A673 (cell line): Measurements from ENCODE around the gene NFASC.

Experiments used
- CTCF ChIP-seq: fragments of 300-800, 200-600 bp; sonication (generic); conservative IDR thresholded peaks from 2 replicates; pipeline ENCODE4 v1.5.1; 2017; ENCODE audit warnings: low read depth, mild to moderate bottlenecking, antibody characterized with exemption, low read length, moderate library complexity, mixed read lengths
- EZH2 ChIP-seq: fragments of 200-600 bp; sonication (generic); IDR thresholded peaks from 2 replicates; pipeline ENCODE4 v1.6.1; 2017; ENCODE audit warnings: borderline replicate concordance, low read depth, mild to moderate bottlenecking, mixed read lengths, antibody characterized with exemption, low read length; ENCODE audit not compliant: poor library complexity, severe bottlenecking

DNA sequence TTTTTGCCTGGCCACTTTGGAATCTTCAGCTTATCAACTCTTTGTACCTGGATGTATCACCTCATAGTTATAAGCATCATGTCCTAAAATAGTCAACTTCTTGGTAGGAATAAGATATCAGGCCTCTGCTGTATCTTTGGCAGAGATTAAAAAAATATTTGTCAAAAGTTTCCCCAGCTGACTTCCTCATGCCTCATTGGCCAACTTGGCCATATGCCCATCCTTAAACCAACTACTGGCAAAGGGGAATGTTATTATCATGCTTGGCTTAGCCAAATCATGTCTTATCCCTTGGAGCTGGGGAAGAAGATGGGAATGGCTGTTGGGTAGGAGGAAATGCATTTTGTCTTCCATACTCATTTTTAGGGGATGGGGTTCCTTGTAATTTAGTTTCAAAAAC is 23.4 kb downstream of the NFASC start:
- TF ChIP-seq CTCF (no peak), EZH2 (no peak)
